Measurements from ENCODE around the gene KIF26B. TPM values are rescaled to one million over a fixed set of nuclear protein-coding genes. Genes with fewer than 3 reads are reported as not detected.

The KIF26B gene
- total RNA-seq, 1 experiment from 2014 or later, result 1.2 TPM

DNA sequence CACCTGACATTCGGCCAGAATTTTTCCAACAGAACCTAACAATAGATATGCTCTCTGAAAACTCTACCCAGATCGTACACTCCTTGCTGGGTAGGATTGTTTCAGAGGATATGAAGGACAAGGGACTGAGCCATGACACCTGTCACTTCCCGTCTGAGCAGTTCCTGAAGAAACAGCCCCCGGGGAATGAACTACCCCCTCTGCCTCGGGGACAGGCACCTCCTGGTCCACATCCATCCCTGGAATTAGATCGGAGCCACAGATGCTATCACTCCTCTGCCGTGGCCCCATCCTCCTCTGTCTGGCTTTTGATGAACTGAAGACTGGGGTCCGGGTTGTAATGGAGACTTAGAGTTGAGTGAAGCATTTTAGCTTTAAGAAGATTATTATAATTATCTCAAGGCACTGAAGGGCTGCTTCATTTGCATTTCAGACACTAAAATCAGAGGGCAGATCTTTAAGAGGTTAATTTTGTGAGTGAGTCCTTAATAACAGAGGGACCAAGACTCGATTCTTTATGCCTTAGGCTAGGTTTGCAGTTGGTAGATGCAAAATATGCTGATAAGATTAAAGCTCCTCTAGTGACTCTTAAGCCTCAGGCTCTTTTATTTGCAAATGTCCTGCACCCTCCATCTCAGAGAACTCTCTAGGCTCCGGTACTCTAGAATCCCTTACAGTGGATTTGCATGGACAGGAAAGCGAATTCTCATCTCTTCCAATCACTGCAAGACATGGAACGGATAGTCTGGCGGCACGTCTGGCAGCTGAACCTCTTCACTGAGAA, 333.8 kb downstream of the KIF26B start (continued):
- TF ChIP-seq, protein P1, sequence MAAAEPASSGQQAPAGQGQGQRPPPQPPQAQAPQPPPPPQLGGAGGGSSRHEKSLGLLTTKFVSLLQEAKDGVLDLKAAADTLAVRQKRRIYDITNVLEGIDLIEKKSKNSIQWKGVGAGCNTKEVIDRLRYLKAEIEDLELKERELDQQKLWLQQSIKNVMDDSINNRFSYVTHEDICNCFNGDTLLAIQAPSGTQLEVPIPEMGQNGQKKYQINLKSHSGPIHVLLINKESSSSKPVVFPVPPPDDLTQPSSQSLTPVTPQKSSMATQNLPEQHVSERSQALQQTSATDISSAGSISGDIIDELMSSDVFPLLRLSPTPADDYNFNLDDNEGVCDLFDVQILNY (CRISPR knock-in tag; IDR thresholded peaks at IDR 0.05), result no peak
- TF ChIP-seq SOX15 (CRISPR knock-in tag; IDR thresholded peaks at IDR 0.05) (no peak), CREM (CRISPR knock-in tag; IDR thresholded peaks at IDR 0.05) (no peak), ZNF121 (CRISPR knock-in tag; IDR thresholded peaks at IDR 0.05) (no peak), ZNF138 (CRISPR knock-in tag; conservative IDR thresholded peaks at IDR 0.05) (no peak)
- TF ChIP-seq, protein P2, sequence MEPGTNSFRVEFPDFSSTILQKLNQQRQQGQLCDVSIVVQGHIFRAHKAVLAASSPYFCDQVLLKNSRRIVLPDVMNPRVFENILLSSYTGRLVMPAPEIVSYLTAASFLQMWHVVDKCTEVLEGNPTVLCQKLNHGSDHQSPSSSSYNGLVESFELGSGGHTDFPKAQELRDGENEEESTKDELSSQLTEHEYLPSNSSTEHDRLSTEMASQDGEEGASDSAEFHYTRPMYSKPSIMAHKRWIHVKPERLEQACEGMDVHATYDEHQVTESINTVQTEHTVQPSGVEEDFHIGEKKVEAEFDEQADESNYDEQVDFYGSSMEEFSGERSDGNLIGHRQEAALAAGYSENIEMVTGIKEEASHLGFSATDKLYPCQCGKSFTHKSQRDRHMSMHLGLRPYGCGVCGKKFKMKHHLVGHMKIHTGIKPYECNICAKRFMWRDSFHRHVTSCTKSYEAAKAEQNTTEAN (CRISPR knock-in tag; IDR thresholded peaks at IDR 0.05), result no peak
- TF ChIP-seq, protein P3, sequence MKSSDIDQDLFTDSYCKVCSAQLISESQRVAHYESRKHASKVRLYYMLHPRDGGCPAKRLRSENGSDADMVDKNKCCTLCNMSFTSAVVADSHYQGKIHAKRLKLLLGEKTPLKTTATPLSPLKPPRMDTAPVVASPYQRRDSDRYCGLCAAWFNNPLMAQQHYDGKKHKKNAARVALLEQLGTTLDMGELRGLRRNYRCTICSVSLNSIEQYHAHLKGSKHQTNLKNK (CRISPR knock-in tag; IDR thresholded peaks at IDR 0.05), result no peak

DNA sequence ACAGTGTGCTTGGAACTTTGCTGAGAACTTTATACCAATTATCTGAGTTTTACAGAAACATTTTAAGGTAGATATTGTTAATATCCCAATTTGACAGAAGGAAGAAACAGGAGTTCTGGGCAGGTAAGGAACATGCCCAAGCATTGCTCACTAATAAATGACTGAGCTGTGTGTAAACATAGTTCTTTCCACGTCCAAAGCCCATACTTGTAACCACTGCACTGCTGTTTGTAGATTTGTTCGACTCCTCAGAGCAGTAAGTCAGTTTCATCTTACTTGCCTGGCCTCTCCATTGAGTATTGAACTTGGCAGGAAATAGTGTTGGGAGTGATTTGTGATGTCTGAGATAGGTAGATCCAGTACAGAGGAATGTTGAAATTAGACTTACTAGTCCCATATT, 335.1 kb downstream of the KIF26B start:
- CTCF ChIA-PET, result interaction anchor here (0.7 kb wide), 1 partner anchor 89 kb away, joined by 3 read pairs; no protein-coding TSS in a partner anchor
- Mint-ChIP-seq H3K27me3 (ENCODE audit: low read depth) (peaks cover 3% of the 10 kb centered on the region; the same call in 1 of the 2 replicates), H3K27ac (no peak overlapping the region)
- TF ChIP-seq ATF1 (CRISPR knock-in tag; IDR thresholded peaks at IDR 0.05) (no peak), RORB (CRISPR knock-in tag; IDR thresholded peaks at IDR 0.05) (no peak), ESRRA (CRISPR knock-in tag; IDR thresholded peaks at IDR 0.05; ENCODE audit: borderline replicate concordance) (no peak), NR3C1 (CRISPR knock-in tag; conservative IDR thresholded peaks at IDR 0.05; ENCODE audit: low read depth) (no peak)
- TF ChIP-seq, protein P4, sequence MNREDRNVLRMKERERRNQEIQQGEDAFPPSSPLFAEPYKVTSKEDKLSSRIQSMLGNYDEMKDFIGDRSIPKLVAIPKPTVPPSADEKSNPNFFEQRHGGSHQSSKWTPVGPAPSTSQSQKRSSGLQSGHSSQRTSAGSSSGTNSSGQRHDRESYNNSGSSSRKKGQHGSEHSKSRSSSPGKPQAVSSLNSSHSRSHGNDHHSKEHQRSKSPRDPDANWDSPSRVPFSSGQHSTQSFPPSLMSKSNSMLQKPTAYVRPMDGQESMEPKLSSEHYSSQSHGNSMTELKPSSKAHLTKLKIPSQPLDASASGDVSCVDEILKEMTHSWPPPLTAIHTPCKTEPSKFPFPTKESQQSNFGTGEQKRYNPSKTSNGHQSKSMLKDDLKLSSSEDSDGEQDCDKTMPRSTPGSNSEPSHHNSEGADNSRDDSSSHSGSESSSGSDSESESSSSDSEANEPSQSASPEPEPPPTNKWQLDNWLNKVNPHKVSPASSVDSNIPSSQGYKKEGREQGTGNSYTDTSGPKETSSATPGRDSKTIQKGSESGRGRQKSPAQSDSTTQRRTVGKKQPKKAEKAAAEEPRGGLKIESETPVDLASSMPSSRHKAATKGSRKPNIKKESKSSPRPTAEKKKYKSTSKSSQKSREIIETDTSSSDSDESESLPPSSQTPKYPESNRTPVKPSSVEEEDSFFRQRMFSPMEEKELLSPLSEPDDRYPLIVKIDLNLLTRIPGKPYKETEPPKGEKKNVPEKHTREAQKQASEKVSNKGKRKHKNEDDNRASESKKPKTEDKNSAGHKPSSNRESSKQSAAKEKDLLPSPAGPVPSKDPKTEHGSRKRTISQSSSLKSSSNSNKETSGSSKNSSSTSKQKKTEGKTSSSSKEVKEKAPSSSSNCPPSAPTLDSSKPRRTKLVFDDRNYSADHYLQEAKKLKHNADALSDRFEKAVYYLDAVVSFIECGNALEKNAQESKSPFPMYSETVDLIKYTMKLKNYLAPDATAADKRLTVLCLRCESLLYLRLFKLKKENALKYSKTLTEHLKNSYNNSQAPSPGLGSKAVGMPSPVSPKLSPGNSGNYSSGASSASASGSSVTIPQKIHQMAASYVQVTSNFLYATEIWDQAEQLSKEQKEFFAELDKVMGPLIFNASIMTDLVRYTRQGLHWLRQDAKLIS (CRISPR knock-in tag; IDR thresholded peaks at IDR 0.05; ENCODE audit: borderline replicate concordance), result no peak
- TF ChIP-seq, protein P5, sequence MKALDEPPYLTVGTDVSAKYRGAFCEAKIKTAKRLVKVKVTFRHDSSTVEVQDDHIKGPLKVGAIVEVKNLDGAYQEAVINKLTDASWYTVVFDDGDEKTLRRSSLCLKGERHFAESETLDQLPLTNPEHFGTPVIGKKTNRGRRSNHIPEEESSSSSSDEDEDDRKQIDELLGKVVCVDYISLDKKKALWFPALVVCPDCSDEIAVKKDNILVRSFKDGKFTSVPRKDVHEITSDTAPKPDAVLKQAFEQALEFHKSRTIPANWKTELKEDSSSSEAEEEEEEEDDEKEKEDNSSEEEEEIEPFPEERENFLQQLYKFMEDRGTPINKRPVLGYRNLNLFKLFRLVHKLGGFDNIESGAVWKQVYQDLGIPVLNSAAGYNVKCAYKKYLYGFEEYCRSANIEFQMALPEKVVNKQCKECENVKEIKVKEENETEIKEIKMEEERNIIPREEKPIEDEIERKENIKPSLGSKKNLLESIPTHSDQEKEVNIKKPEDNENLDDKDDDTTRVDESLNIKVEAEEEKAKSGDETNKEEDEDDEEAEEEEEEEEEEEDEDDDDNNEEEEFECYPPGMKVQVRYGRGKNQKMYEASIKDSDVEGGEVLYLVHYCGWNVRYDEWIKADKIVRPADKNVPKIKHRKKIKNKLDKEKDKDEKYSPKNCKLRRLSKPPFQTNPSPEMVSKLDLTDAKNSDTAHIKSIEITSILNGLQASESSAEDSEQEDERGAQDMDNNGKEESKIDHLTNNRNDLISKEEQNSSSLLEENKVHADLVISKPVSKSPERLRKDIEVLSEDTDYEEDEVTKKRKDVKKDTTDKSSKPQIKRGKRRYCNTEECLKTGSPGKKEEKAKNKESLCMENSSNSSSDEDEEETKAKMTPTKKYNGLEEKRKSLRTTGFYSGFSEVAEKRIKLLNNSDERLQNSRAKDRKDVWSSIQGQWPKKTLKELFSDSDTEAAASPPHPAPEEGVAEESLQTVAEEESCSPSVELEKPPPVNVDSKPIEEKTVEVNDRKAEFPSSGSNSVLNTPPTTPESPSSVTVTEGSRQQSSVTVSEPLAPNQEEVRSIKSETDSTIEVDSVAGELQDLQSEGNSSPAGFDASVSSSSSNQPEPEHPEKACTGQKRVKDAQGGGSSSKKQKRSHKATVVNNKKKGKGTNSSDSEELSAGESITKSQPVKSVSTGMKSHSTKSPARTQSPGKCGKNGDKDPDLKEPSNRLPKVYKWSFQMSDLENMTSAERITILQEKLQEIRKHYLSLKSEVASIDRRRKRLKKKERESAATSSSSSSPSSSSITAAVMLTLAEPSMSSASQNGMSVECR (CRISPR knock-in tag; IDR thresholded peaks at IDR 0.05; ENCODE audit: borderline replicate concordance), result no peak
- TF ChIP-seq, protein P6, sequence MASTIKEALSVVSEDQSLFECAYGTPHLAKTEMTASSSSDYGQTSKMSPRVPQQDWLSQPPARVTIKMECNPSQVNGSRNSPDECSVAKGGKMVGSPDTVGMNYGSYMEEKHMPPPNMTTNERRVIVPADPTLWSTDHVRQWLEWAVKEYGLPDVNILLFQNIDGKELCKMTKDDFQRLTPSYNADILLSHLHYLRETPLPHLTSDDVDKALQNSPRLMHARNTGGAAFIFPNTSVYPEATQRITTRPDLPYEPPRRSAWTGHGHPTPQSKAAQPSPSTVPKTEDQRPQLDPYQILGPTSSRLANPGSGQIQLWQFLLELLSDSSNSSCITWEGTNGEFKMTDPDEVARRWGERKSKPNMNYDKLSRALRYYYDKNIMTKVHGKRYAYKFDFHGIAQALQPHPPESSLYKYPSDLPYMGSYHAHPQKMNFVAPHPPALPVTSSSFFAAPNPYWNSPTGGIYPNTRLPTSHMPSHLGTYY (CRISPR knock-in tag; IDR thresholded peaks at IDR 0.05), result no peak
- TF ChIP-seq, protein P7, sequence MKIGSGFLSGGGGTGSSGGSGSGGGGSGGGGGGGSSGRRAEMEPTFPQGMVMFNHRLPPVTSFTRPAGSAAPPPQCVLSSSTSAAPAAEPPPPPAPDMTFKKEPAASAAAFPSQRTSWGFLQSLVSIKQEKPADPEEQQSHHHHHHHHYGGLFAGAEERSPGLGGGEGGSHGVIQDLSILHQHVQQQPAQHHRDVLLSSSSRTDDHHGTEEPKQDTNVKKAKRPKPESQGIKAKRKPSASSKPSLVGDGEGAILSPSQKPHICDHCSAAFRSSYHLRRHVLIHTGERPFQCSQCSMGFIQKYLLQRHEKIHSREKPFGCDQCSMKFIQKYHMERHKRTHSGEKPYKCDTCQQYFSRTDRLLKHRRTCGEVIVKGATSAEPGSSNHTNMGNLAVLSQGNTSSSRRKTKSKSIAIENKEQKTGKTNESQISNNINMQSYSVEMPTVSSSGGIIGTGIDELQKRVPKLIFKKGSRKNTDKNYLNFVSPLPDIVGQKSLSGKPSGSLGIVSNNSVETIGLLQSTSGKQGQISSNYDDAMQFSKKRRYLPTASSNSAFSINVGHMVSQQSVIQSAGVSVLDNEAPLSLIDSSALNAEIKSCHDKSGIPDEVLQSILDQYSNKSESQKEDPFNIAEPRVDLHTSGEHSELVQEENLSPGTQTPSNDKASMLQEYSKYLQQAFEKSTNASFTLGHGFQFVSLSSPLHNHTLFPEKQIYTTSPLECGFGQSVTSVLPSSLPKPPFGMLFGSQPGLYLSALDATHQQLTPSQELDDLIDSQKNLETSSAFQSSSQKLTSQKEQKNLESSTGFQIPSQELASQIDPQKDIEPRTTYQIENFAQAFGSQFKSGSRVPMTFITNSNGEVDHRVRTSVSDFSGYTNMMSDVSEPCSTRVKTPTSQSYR (CRISPR knock-in tag; IDR thresholded peaks at IDR 0.05), result no peak
- TF ChIP-seq, protein P8, sequence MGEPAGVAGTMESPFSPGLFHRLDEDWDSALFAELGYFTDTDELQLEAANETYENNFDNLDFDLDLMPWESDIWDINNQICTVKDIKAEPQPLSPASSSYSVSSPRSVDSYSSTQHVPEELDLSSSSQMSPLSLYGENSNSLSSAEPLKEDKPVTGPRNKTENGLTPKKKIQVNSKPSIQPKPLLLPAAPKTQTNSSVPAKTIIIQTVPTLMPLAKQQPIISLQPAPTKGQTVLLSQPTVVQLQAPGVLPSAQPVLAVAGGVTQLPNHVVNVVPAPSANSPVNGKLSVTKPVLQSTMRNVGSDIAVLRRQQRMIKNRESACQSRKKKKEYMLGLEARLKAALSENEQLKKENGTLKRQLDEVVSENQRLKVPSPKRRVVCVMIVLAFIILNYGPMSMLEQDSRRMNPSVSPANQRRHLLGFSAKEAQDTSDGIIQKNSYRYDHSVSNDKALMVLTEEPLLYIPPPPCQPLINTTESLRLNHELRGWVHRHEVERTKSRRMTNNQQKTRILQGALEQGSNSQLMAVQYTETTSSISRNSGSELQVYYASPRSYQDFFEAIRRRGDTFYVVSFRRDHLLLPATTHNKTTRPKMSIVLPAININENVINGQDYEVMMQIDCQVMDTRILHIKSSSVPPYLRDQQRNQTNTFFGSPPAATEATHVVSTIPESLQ (CRISPR knock-in tag; IDR thresholded peaks at IDR 0.05), result no peak

More for the DNA sequence above, 335.1 kb downstream of the KIF26B start:
- Mint-ChIP-seq H3K4me1 (peaks cover 21% of the 10 kb centered on the region), H3K4me3 (no peak overlapping the region), H3K9me3 (peaks cover 18% of the 10 kb centered on the region), H3K36me3 (peaks cover 4% of the 10 kb centered on the region; the same call in 1 of the 2 replicates)
- ATAC-seq (no peak), DNase-seq (ENCODE audit: low spot score) (no peak)
- POLR2A ChIA-PET, result no interaction called here
